GM21390 (cell line): Measurements from ENCODE around the gene UCHL3.

Source experiments
- ATAC-seq: cut with Tn5 transposase; IDR thresholded peaks from one replicate; pipeline ENCODE4 v1.9.1; 2021; ENCODE audit not compliant: unreplicated experiment

UCHL3 gene

DNA sequence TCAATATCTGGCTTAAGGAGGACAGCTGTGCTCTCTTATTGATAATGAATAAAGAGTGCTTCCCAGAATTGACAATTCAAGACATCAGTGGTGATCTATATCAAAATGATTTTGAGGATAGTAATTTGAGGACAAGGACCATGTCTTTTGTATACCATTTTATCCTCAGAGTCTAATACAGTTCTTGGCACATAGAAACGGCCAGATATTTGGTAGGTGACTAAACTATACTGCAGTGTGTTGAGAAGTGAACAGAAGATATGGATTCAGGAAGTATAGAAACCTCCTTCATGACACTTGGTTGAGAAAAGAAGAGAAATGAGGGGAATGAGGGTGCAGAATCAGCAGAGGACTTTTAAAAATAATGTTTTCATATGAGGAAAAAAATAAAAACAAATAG, 70.4 kb downstream of the UCHL3 start:
- ATAC-seq: no peak

DNA sequence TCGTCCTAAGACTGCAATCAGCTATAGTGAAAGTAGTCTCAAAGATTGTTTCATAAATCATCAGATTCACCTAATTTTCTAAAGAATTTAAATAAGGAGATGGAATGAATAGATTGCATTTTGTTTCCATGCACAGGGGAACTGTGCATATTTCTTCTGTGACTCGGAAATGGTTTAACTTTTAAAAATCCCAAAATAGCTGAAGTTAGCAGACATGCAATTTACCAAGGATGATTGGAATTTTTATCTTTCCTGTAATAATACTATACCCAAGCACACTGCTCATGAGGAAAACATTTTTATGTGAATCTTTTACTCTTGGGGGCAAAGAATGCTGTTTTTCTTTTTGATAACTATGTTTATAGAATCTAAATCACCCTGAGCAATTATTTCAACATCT, 71.6 kb downstream of the UCHL3 start:
- ATAC-seq: no peak

DNA sequence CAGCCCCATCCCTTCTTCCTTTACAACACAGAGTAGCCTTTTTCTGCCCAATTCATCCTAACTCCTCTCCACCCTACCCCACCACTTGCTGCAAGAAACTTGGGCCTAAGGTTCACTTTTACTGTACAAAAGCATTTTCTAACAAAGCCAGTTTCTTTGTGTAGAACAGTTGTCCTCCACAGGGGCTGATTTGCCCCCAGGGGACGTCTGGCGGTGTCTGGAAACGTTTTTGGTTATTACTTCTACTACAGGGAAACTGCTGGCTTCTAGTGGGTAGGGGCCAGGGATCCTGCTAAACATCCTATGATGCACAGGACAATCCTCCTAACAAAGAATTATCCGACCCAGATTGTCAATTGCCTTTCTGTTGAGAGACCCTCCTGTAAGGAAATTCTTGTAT, 79.2 kb downstream of the UCHL3 start:
- ATAC-seq: no peak

DNA sequence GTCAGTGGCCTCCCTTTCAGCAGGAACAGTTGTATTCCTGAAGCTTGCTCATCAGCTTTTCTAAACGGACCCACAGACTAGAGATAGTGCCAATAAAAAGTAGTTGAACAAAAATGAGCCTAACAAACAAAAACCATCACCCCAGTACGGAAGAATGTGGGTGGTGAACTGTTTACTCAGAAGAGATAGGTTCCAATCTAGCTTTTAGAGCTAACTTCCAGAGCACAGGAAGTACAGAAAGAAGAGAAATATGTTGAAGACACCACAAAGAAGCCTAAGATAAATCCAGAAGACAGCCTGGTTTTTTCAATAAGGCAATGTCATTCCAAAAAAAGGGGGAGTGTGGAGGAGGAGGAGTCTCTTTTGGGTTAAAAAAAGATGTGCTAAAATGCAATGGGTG, 83.7 kb downstream of the UCHL3 start:
- ATAC-seq: no peak

DNA sequence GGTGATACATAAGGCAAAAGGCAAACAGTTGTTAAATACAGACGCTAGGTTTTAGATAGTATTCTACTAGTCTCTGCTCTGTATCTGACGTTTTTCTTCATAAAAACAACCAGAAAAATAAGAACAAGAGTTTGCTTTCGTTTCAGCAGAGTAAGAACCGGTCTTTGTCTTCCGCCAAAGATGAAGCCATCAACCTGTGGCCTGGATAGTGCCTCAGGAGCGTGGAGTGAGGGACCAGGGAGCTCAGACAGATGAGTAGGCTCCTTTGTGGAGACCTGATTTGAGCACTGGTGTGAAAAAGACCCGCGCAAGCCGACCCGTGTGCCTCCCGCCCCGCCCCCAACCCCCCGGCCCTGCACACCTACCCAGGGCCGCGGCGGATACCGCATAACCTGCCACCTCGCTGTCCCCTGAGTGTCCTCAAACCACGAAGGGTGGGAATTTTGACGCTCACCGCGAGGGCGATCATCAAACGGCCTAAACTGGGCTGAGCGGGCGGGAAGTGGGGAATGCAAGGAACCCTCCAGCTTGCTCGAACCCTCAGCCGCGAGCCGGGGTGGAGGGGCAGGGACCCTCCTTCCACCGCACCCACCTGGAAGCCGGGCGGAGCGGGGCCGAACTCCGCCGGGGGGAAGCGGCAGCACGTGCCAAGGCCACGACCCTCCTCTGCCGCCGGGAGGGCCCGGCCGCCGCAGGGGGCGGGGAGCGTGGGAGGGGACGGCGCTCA, 85.7 kb downstream of the UCHL3 start:
- no peak for ATAC-seq

DNA sequence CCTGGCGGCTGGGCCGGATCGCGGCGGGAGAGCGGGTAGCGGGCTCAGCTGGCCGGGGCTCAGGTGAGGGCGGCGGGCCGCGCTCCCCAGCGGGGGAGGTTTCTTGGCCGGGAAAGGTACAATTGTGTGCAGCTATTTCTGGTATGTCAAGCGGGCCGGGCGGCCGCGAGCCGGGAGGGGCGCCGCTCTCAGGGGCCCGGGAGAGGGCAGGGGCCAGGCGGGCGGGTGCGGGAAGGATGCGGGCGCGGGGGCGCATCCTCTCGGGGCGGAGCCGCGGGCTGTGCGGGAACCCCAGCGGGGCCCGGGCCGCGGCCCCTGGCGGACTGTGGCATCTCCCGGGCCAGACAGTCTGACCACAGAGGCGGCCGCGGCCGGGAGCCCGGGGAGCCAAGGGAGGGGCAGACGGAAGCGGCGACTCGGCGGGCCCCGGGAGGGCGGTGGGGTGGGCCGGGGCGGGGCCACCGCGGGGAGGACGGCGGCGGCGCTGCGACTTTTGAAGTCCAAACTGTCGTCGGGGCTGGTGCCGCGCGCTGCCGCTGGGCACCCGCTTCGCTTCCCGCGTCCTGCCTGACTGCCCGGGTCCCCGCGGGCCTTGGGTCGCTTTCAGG, 86.3 kb downstream of the UCHL3 start, which contains the start of gene LMO7:
Gene LMO7, plus strand, starts transcription at position 503 of the 608 bp plus-strand sequence. CDS start 328 bp downstream, outside the sequence.
- ATAC-seq: peak; percentile 65

DNA sequence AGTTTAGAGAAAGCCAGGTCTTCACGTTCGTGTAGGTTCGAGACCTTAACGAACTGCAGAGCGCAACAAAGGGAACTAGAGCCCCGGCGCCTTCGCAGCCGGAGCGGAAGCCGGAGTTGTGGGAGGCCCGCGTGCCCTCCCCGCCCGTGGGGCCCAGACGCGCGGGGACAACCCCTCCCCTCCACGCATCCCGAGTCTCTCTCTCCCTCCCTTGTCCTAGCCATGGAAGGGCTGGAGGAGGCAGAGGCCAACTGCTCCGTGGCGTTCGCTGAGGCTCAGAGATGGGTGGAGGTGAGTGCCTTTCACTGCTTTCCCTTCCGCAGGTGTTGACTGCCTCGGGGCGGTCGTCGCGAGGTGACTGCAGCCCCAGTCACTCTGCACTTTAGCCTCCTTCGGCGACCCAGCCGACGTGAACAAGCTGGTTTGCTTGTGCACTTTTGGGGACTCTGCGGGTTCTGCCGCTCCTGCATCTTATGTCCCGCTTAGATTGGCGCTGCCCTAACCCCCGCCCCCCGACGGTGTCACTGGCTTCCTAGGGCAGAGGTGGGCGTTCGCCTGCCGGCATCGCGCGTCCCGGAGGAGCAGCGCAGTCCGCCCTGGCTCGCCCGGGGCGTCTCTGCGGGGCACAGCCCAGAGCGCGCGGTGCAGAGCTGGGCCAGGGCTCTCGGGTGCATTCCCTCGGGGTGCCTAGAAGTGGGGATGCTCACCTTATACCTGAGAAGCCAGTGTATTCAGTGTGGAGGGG, 87.0 kb downstream of the UCHL3 start:
- peak; percentile 56 for ATAC-seq

DNA sequence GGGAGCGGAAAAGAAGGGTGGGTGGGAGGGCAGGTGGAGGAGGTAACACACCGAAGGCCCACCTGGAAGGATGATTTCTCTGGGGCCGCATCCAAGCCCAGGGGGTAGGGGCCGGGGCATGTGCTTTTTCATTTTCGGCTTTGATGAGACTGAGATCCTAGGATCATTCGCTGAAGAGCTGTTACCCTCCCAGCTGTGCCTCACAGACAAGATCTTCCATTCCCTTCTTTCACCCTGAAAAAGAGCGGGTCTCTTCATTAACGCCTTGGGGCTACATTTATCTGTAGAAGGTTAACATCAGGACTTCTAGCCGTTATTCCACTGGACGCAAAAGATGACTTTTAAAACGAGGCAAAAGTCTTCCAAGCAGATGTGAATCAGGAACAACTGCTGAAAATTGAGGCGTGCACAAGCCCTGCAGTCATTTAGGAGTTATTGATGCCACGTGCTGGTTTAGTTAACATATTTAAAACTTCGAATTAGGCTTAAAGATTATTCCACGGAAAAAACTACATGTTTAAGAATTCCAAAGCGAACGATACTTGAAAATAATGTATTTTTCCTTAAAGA, 87.7 kb downstream of the UCHL3 start:
- no peak for ATAC-seq

DNA sequence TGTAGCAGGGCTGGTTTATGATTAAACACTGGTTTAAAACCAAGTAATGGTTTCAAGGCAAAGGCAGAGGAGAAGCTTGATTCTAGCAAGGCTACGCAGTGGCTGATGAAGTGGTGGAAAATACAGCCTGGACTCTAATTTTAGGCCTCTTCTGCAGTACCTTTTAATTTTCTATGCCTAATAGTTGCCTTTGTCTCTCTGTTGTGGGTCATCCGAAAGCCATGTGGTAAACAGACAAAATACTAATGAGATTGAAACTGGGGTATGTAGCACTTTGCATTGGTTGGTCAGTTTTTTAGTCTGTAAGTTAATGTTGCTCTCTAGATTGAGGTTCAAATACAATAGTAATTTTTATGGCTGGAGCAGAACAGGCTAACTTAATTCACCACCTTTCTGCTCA, 89.9 kb downstream of the UCHL3 start:
- no peak for ATAC-seq

DNA sequence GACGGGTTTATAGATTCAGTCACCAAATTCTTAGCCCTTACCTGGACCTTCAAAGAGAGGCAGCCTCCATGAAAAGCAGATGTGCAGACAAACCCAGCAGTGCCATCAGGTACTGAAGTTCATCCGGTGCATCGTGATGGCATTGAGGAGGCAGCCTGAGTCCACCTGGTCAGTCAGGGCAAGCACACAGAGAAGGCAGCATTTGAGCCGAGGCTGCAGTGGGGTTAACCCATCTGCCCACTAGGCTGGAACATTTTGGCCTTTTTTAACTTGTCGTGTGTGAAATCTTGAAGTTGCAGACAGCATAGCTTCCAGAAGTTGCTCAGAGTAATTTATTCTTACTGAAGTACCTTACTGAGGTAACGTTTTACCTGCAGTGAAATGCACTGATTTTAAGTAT, 91.4 kb downstream of the UCHL3 start:
- no peak for ATAC-seq

DNA sequence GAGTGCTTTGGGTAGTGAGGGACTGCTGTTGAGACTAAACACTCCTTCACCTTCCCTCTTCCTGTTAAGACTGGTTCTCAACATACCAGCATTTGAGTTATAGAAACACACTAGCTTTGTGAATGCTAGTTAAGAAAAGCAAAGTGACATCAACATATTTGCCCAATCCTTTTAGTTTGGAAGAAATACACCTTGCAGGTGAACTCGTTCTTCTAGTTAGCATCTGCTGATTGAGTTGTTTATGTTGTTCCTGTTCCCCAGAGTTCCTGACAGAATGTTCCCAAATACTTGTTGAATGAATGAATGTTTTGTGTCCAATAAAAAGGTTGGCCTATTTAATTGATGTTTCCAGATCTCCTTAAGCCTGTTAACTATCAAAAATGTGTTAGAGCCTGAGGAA, 93.6 kb downstream of the UCHL3 start:
- ATAC-seq: no peak

DNA sequence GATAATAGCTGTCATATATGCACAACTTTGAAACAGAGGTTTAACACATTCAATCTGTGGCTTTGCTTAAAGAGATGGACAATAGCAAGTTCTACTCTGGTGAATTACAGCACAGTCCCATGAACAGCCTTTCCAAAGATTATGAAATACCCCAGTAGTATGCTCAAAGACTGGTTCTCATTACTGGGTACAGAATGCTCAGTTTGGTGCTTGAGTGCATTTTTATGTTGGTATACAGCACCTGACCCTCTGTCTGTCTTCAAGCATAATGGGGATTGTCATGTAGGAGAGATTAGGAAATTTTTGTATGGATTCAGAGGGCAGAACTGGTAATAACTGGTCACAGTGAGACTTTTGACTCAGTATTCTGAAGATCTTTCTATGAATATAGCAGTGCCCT, 94.1 kb downstream of the UCHL3 start:
- ATAC-seq: no peak

DNA sequence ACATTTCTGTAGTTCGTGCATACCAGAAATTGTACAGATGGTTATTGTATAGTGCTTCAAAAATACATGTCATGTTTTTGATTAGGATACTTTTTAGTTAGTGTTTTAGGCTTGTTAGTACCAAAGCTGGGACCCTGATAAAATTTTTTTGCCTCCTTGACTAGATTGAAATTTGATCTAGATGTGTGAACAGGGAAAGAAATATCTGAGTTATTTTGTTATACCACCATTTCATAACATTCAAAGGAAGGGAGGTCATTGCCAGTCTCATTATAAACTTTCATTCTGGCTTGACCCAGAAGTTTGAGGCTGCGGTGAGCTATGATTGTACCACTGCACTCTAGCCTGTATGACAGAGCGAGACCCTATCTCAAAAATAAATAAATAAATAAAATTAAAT, 95.5 kb downstream of the UCHL3 start:
- no peak for ATAC-seq

DNA sequence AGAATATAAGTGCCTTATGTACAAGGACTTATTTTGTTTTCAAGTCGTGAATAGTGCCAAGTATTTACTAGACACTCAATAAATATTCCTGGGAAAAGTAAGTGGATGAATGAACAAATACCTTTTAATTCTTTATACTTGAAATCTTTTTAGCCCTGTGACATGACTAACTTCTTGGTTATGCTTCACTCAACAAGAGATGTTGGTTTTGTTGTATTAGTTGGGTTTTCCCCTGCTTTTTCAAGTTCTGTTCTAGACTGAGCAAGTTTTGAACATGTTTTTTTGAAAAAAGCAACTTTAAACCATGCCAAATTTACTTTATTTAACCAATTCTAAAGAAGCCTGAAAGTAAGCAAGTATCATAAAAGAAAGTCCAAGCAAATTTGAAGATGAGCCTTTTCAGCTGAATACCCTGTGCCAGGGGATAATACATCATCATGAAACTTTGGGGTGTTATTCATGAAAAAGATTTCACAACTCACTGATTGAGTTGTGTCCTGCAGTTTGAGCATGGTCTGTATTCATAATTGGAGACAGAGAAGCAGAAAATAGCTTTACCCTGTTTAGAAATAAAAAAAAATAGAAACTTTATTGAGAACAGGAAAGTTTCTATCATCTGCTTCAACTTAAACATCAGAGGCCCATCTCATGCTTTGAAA, 97.7 kb downstream of the UCHL3 start:
- peak; percentile 74 for ATAC-seq

DNA sequence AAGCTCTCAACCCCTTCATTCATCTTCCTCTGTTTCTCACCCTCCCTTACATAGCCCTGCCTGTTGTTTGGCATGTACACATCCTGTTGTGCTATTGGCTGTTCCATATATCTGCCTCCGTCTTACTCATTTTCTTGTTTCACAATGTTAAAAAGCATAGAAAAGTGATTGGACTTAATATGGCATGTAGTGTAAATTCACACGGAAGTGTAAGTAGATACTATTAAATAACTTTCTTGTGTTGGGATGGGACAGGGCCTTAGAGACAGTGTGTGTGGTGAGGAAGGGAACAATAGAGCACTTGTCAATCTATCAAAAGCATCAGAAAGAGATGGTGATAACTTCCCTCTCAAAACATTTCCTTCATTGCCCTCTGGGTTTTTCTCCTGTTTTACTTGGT, 98.9 kb downstream of the UCHL3 start:
- no peak for ATAC-seq

DNA sequence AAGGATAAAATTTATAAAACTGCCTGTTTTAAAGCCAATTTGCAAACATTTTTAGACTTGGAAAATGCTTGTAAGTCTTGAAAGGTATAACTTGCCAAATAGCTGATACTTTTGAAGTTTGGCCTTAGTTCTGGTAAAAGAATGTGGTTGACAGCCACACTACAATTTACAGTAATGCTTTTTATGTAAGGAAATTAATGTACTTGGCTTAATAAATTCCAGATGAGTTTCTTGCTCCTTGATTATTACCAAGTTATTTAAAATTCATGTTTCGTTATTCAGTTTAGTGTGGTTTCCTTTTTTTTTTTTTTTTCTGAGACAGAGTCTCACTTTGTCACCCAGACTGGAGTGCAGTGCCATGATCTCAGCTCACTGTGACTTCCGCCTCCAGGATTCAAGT, 101.4 kb downstream of the UCHL3 start:
- ATAC-seq: no peak

DNA sequence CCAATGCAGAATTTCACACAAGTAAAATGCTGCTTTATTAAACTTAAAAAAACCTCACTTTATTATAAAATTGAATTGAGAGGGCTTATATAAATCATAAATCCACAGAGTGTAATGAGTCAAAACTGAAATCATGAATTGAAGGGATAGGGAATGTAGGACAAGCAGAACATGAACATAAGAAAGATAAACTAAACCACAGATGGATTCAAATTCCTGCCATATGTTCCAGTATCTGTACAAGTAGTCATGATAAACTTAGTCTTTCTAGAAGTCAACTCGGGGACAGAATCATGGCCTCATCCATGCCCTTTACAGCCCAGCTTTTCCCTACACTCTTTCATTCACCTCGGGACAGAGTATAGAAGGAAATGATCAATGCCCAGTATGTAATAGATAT, 103.1 kb downstream of the UCHL3 start:
- no peak for ATAC-seq
